Measurements from ENCODE around the gene SULT1A4.
"Not testable (repeated sequence)": the region's sequence is repeated elsewhere in the genome, so short reads cannot be mapped to it uniquely, and the experiment has no call there.

The SULT1A4 gene

GRCh38 chr16:29459706-29460646, at the start of gene SULT1A4:
TSS of gene SULT1A4 (plus strand) at chr16:29459913. CDS start at chr16:29461386, 1,473 bp downstream.
- not testable (repeated sequence) for H3K27ac ChIP-seq, H3K4me3 ChIP-seq

GRCh38 chr16:29423587-29423986, 36.1 kb upstream of the SULT1A4 start:
- not testable (repeated sequence) for H3K27ac ChIP-seq, H3K4me3 ChIP-seq

DNA sequence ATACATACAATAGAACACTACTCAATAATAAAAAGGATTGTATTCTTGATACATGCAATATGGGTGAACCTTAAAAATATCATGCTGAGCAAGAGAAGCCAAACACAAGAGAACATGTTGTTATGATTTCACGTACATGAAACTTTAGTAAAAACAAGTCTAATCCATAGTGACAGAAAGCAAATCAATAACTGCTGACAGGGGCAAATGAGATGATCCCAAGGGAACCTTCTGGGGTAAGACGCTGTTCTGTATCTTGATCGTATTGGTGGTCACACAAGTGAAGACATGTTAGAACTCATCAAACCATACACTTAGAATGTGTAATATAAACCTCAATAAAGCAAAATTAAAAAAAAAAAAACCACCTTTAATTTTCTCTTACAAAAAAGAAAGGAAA, 34.3 kb upstream of the SULT1A4 start:
- not testable (repeated sequence) for H3K27ac ChIP-seq, H3K4me3 ChIP-seq

DNA sequence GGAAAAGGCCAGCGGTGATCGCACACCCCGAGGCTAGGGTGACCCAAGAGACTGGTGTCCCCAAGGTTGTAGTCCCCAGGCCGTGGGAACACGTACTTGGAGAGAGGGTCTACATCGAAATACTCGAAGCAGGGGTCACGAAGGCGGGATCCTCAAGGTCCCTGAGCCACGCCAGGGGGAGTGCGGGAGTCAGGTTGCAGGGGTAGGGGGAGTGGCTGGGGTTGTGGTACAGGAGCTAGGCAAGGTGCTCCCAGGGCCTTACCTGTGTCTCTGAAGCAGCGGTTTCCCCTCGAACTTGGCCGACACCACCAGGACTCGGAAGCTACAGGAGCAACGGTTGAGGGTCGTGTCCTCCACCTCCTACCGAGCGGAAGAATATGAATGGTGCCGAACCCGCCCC, 6.0 kb upstream of the SULT1A4 start:
- not testable (repeated sequence) for H3K27ac ChIP-seq, H3K4me3 ChIP-seq

- not testable (repeated sequence) for H3K4me3 ChIP-seq, H3K27ac ChIP-seq
These were observed 5.4 kb upstream of the SULT1A4 start, which contains the start of the genes BOLA2 and SLX1B for GRCh38 chr16:29454269-29454668. TSS of gene BOLA2 (minus strand) at chr16:29454351. CDS start at chr16:29454253, 98 bp downstream. TSS of gene SLX1B (plus strand) at chr16:29454533.

GRCh38 chr16:29454828-29455227, 4.9 kb upstream of the SULT1A4 start:
- not testable (repeated sequence) for H3K4me3 ChIP-seq, H3K27ac ChIP-seq

DNA sequence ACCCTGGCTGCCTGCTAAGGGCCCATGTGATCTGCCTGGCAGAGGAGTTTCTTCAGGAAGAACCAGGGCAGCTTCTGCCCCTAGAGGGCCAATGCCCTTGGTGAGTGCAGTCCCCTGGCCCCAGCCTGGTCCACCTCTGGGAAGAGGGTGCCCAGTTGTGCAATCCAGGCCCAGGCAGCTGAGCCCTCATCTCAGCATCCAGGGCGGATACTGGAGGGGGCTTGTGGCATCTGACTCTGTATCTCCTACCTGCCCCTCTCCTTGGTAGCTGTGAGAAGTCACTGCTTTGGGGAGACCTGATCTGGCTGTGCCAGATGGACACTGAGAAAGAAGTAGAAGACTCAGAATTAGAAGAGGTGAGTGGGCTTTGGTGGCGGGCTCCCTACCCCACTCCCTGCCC, 2.1 kb upstream of the SULT1A4 start:
- H3K4me3 ChIP-seq, H3K27ac ChIP-seq: not testable (repeated sequence)

- H3K27ac ChIP-seq, H3K4me3 ChIP-seq: not testable (repeated sequence)
These were observed 926 bp downstream of the SULT1A4 start for GRCh38 chr16:29460647-29461030.

DNA sequence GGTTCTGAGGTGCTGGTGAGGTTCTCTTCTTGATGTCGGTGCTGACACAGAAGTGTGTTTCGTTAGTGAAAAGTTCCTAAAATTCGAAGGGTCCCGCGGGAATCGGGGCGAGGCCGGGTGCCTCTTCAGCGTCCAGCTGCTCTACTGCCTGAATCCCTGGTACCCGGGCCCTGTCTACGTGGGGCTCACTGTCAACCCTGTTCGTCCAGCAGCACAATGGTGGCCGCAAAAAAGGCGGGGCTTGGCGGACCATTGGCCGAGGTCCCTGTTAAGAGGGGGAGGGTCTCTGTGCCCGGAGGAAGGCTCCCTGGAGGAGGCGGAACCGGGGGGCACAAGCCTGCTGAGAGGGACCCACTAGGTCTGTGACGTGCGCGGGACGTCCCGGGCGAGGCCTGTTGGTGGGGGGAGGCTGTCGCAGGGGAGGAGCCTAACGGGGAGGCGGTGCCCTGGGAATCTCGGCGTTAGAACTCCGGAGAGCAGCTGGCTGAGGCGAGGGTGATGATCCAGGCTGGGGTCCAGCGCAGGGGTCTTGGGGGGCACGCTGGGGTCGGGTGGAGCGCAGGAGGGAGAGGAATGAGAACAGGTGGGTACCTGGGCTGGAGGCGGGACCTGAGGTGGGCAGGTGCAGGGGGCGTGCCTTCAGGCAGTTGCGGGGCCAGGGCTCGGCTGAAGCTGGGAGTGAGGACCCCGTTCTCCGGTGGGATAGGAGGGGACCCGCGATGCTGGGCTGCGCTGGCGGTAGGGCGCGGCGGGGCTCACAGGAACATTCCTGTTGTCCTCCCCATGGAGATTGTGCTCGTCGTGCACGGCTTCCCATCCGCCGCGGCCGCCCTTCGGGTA, 6.5 kb downstream of the SULT1A4 start:
- not testable (repeated sequence) for H3K27ac ChIP-seq, H3K4me3 ChIP-seq

DNA sequence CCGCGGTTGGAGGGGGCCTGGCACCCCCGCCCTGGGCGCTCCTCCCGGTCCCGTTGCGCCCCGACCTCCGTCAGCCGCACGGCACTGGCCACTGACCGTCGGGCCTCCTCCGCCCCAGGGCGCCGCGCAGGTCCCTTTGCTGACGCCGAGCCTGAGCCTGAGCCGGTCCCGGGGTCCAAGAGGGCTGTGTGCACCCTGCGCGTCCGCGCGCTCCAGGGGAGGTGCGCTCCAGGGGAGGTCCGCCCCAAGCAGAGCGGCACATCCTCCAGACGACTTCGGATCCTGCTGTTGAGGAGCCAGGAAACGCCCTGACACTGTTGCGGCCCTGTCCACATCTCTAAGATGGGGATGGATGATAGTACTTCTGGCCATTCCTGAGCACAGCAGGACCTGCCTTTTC, 7.2 kb downstream of the SULT1A4 start:
- not testable (repeated sequence) for H3K4me3 ChIP-seq, H3K27ac ChIP-seq

DNA sequence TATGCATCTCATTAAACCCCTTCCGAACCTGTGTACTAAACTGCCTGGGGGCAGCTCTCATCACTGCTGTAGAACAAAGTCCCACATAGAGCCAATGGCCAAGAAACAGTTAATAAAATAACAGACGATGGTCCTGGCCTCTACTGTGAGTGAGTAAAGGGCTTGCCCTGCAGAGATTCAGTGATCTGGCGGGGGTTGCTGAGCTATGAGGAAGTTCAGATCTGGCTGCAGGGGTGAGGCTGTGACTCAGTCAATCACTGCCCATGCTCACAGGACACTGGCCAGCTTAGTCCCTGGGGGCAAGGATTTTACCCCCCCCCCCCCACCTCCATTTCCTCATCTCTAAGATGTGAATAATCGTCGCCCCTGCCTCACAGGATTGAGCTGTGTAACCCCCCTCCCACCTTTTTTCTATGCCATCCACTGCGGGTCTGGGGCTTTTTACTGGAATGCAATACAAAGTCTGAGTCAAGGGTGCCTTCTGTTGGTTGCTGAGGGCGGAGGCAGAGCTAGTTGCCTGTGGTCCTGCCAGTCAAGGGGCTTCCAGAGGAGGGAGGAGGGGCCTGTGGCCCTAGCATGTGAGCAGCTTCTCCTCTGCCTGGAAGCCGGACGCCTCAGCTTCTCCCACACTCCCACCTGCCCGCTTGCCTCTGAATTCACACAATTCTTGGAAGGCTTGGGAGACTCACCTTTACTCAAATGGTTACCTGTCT, 8.1 kb downstream of the SULT1A4 start:
- not testable (repeated sequence) for H3K27ac ChIP-seq, H3K4me3 ChIP-seq

GRCh38 chr16:29469660-29470059, 9.9 kb downstream of the SULT1A4 start:
- not testable (repeated sequence) for H3K4me3 ChIP-seq

DNA sequence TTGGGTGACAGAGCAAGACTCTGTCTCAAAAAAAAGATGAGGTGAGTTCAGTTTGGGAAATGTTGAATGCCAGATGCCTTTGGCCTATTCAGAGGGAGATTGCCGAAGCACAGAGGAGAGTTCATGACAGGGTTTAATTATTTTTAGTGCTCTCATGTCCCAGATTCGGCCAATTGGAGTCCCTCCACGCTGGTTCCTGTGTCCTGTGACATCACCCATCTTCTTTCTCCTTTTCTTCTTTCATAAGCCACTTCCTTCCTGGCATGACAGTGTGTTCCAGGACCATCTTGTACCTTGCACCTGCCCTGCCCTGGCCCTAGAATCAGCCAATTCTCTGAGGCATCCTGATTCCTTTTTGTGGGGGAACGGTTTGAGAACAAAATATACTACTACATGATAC, 12.4 kb downstream of the SULT1A4 start:
- not testable (repeated sequence) for H3K27ac ChIP-seq, H3K4me3 ChIP-seq

More at GRCh38 chr16:29469660-29470059, 9.9 kb downstream of the SULT1A4 start:
- peak overlapping the region in 10 of 21 experiments; percentile 25 to 73 (median 60) for H3K27ac ChIP-seq

- H3K4me3 ChIP-seq, H3K27ac ChIP-seq: not testable (repeated sequence)
These were observed 22.6 kb downstream of the SULT1A4 start for GRCh38 chr16:29482276-29482675.

GRCh38 chr16:29506308-29506707, 46.6 kb downstream of the SULT1A4 start, which contains the start of gene NPIPB12:
TSS of gene NPIPB12 (minus strand) at chr16:29506408.
- not testable (repeated sequence) for H3K4me3 ChIP-seq

More at GRCh38 chr16:29506308-29506707, 46.6 kb downstream of the SULT1A4 start, which contains the start of gene NPIPB12:
- not testable (repeated sequence) for H3K27ac ChIP-seq
